GM12891 (cell line): ENCODE results near the gene MOV10L1.

Experiments
- POLR2A ChIP-seq: IDR thresholded peaks from 2 replicates; pipeline ENCODE4 v1.6.1; 2011; ENCODE audit warnings: low read depth, low read length, control low read depth
- POLR2AphosphoS5 ChIP-seq: IDR thresholded peaks from 2 replicates; pipeline ENCODE4 v1.6.1; 2011; ENCODE audit warnings: low read depth, low read length, control low read depth
- SPI1 ChIP-seq: IDR thresholded peaks from 2 replicates; pipeline ENCODE4 v1.6.1; 2011; ENCODE audit warnings: low read depth, low read length, control low read depth

DNA sequence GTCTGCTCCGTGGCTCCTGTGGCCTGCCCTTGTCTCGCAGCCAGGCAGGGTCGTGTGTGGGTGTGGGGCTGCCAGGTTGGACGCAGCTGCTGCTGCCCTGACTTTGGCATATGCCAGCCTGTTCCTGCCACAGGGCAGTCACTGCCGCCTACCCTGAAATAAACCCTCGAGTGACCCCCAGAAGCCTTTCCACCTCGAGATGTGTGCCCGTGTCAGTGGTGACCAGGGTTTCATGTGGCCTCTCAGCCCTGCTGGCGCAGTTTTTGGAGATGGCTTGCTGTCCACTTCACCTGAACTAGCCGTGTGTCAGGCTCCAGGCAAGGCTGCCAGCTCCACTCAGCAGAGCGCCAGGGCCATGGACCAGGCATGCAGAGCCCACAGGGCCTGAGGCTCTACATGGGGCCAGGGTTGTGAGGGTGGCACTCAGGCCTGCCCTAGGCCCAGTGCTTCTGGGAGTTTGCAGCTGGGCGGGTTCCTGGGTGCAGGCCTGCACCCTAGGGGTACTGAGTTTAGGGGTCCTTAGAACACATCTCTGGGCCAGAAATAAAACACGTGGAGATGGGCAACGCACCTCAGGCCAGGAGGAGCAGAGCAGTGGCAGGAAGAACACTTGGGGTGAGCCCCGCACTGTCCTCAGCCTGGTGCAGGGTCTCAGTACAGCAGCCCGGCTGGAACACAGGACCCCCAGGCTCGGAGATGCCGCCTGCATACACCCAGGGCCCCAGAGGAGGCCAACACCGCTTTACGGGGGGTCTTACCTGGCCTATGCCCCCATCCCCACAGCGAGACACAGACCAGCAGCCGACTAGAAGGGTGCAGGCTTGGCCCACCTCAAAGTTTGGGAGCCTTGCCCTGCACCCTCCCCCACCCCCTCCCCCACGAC lies 71.9 kb downstream of the MOV10L1 start:
- TF ChIP-seq POLR2AphosphoS5 (no peak), SPI1 (no peak), POLR2A (no peak)
